Thyroid gland (tissue), 4 donors: ENCODE data around the gene DZIP1.

Source experiments
- CTCF ChIP-seq, 6 experiments: fragments of 200-600 bp in 3 of 6; fragments of 450-650 bp in 3 of 6; sonication (generic) in 3 of 6; IDR thresholded peaks; one replicate each; pipeline ENCODE4 v1.5.1; 2016 to 2019; ENCODE audit warnings: antibody characterized with exemption in 6 of 6, mild to moderate bottlenecking in 2 of 6, inconsistent platforms in 1 of 6, moderate library complexity in 1 of 6
- POLR2A ChIP-seq, 2 donors: fragments of 450-650 bp; IDR thresholded peaks; one replicate each; pipeline ENCODE4 v1.6.1; 2017; ENCODE audit warnings: antibody characterized with exemption in 2 of 2, mild to moderate bottlenecking in 2 of 2, moderate library complexity in 1 of 2

GRCh38 chr13:95623141-95623540, 21.4 kb downstream of the DZIP1 start:
- TF ChIP-seq CTCF (IDR thresholded peaks at IDR 0.05) (no peak), POLR2A (IDR thresholded peaks at IDR 0.05) (no peak)
